Nephron (organoid): ENCODE results near the gene ATM.

Experiments
- H3K27ac Mint-ChIP-seq, 3 experiments: 2 replicates each; pipeline ENCODE4 v1.8.0; 2020; ENCODE audit warnings: mixed read lengths in 3 of 3, mild to moderate bottlenecking in 2 of 3, moderate library complexity in 1 of 3
- H3K27me3 Mint-ChIP-seq: 2 replicates; pipeline ENCODE4 v1.8.0; 2021; ENCODE audit warnings: low read depth, mild to moderate bottlenecking, moderate library complexity, mixed read lengths
- H3K36me3 Mint-ChIP-seq: 2 replicates; pipeline ENCODE4 v1.8.0; 2020; ENCODE audit warnings: low read depth, mixed read lengths
- H3K4me1 Mint-ChIP-seq: 2 replicates; pipeline ENCODE4 v1.8.0; 2020; ENCODE audit warnings: mixed read lengths
- H3K4me3 Mint-ChIP-seq, 3 experiments: 2 replicates each; pipeline ENCODE4 v1.8.0; 2020; ENCODE audit warnings: mild to moderate bottlenecking in 3 of 3, mixed read lengths in 3 of 3, moderate library complexity in 2 of 3
- H3K9me3 Mint-ChIP-seq: 2 replicates; pipeline ENCODE4 v1.8.0; 2020; ENCODE audit warnings: mixed read lengths
- CTCF ChIP-seq, 3 experiments: fragments of 200-600 bp; sonication (generic); IDR thresholded peaks; one replicate each; pipeline ENCODE4 v1.5.0; 2021; ENCODE audit warnings: antibody characterized with exemption in 3 of 3; ENCODE audit not compliant: unreplicated experiment in 3 of 3

The ATM gene

GRCh38 chr11:108206969-108207682 lies 15.7 kb upstream of the ATM start:
- Mint-ChIP-seq H3K4me3 (no peak overlapping the region), H3K9me3 (peaks cover 16% of the 10 kb centered on the region), H3K36me3 (peaks cover 86% of the 10 kb centered on the region), H3K27me3 (no peaks in the 10 kb centered on the region), H3K27ac (no peak overlapping the region), H3K4me1 (no peaks in the 10 kb centered on the region)
- no peak for TF ChIP-seq CTCF (IDR thresholded peaks at IDR 0.05; ENCODE audit: unreplicated experiment in 3 of 3)

- Mint-ChIP-seq H3K9me3 (peaks cover 16% of the 10 kb centered on the region), H3K27me3 (no peaks in the 10 kb centered on the region), H3K36me3 (peaks cover 91% of the 10 kb centered on the region), H3K4me3 (no peak overlapping the region), H3K27ac (no peak overlapping the region), H3K4me1 (no peaks in the 10 kb centered on the region)
- TF ChIP-seq CTCF (IDR thresholded peaks at IDR 0.05; ENCODE audit: unreplicated experiment in 3 of 3) = no peak
Observed at GRCh38 chr11:108207683-108208060, 15.2 kb upstream of the ATM start.

GRCh38 chr11:108210441-108210840 lies 12.4 kb upstream of the ATM start:
- Mint-ChIP-seq H3K9me3 (peaks cover 7% of the 10 kb centered on the region), H3K4me1 (no peaks in the 10 kb centered on the region), H3K27me3 (no peaks in the 10 kb centered on the region), H3K4me3 (no peak overlapping the region), H3K27ac (no peak overlapping the region), H3K36me3 (peaks cover 79% of the 10 kb centered on the region)
- TF ChIP-seq CTCF (IDR thresholded peaks at IDR 0.05; ENCODE audit: unreplicated experiment in 3 of 3) = no peak

GRCh38 chr11:108213784-108214183 lies 9.1 kb upstream of the ATM start:
- H3K27me3 Mint-ChIP-seq = no peaks in the 10 kb centered on the region

GRCh38 chr11:108216988-108217387 lies 5.9 kb upstream of the ATM start:
- Mint-ChIP-seq H3K9me3 (no peaks in the 10 kb centered on the region), H3K27me3 (no peaks in the 10 kb centered on the region), H3K4me1 (peaks cover 24% of the 10 kb centered on the region), H3K27ac (no peak overlapping the region), H3K4me3 (no peak overlapping the region), H3K36me3 (peaks cover 24% of the 10 kb centered on the region)
- no peak for TF ChIP-seq CTCF (IDR thresholded peaks at IDR 0.05; ENCODE audit: unreplicated experiment in 3 of 3)

More at GRCh38 chr11:108213784-108214183, 9.1 kb upstream of the ATM start:
- no peak overlapping the region for H3K4me3 Mint-ChIP-seq
- peaks cover 55% of the 10 kb centered on the region for H3K36me3 Mint-ChIP-seq
- H3K9me3 Mint-ChIP-seq = no peaks in the 10 kb centered on the region
- peaks cover 5% of the 10 kb centered on the region for H3K4me1 Mint-ChIP-seq
- TF ChIP-seq CTCF (IDR thresholded peaks at IDR 0.05; ENCODE audit: unreplicated experiment in 3 of 3) = no peak
- H3K27ac Mint-ChIP-seq = no peak overlapping the region

GRCh38 chr11:108218455-108218854 lies 4.4 kb upstream of the ATM start:
- no peaks in the 10 kb centered on the region for H3K27me3 Mint-ChIP-seq
- H3K4me1 Mint-ChIP-seq = peaks cover 28% of the 10 kb centered on the region
- H3K36me3 Mint-ChIP-seq = peaks cover 13% of the 10 kb centered on the region
- no peak for TF ChIP-seq CTCF (IDR thresholded peaks at IDR 0.05; ENCODE audit: unreplicated experiment in 3 of 3)
- peak overlapping the region in 2 of 3 experiments; percentile 1 to 59 for H3K4me3 Mint-ChIP-seq
- H3K27ac Mint-ChIP-seq = no peak overlapping the region
- H3K9me3 Mint-ChIP-seq = no peaks in the 10 kb centered on the region
